ENCODE results near the gene DNAJC28. TPM values are rescaled to one million over a fixed set of nuclear protein-coding genes. Genes with fewer than 3 reads are reported as not detected.

Gene DNAJC28, protein sequence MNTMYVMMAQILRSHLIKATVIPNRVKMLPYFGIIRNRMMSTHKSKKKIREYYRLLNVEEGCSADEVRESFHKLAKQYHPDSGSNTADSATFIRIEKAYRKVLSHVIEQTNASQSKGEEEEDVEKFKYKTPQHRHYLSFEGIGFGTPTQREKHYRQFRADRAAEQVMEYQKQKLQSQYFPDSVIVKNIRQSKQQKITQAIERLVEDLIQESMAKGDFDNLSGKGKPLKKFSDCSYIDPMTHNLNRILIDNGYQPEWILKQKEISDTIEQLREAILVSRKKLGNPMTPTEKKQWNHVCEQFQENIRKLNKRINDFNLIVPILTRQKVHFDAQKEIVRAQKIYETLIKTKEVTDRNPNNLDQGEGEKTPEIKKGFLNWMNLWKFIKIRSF
- total RNA-seq: 2.4 and 2.5 TPM in 2 replicates
- total RNA-seq (2013): 1.6 TPM
- 0.17 and 0.30 TPM in 2 replicates for polyA plus RNA-seq
- polyA minus RNA-seq: 0.51 TPM in 1 of 2 replicates, not detected in the other

DNA sequence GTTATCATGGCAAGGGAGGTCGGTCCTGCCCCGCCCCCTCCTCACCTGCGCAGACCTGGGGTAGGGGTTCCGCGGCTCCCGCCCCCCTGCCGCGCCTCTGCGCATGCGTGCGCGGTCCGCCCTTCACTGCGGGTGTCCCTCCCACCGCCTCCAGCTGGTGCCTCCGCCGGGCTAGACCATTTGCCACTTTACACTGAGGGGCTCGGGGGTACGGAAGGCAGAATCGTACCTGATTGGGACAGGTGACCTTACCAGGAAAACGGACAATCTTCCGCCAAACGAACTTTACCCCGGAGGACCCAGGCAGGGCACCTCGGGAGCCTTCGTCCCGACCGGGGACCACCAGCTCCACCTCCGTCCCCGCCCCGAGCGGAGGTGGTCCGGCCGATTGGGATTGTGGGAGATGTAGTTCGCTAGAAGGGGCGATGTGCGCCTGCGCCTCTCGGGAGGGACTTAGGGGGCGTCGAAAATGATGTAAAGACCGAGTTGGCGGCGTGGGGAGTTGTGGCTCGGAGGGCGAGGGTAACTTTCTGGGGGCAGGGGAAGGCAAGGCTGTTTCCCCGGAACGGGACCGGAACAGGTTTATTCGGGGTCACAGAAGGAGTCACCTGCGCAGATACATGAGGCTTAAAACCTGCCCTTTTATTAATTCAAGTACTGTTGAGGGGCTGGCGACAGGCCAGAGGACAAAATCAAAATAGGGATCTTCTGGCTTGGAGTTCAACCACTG, at the start of gene DNAJC28:
Gene DNAJC28, minus strand, starts transcription at position 344 of the 730 bp plus-strand sequence. CDS start 2,323 bp downstream, outside the sequence.
- Mint-ChIP-seq H3K4me1 (peaks cover 10% of the 10 kb centered on the region), H3K4me3 (peak within 1 kb of the TSS; percentile 87), H3K27me3 (no peaks in the 10 kb centered on the region), H3K27ac (peak within 1 kb of the TSS; percentile 87), H3K9me3 (ENCODE audit: insufficient read depth) (no peaks in the 10 kb centered on the region)
- ATAC-seq (ENCODE audit: low read depth) (peak; percentile 97), DNase-seq (peak; percentile 98)
- under 1% methylated on average over 50 of the region's 52 CpGs for WGBS (ENCODE audit: insufficient coverage)
- H3K4me3 ChIP-seq (ENCODE audit: control extremely low read depth in 1 of 5, extremely low read depth in 1 of 5, insufficient read depth in 1 of 5, low read depth in 2 of 5, low read length in 4 of 5): peak within 1 kb of the TSS; percentile 65 to 87 (median 80)
- intact Hi-C loops (cut with micrococcal nuclease): loop anchor here (1.0 to 5.0 kb wide), 6 partner anchors 11 to 764 kb away; partner anchors contain the start of genes ATP5PO, DONSON, GART and SYNJ1
- H3K9me3 ChIP-seq (ENCODE audit: control extremely low read depth in 1 of 3, control insufficient read depth in 2 of 3, insufficient read depth in 1 of 3, low read length in 2 of 3): no peaks in the 10 kb centered on the region
- H3K4me1 ChIP-seq (ENCODE audit: control insufficient read depth in 2 of 2, insufficient read depth in 2 of 2, low read length in 2 of 2): peaks cover 0 to 9% of the 10 kb centered on the region in 2 donors
- H2AFZ ChIP-seq (ENCODE audit: insufficient read depth, low read depth, low read length, poor library complexity, severe bottlenecking): peak within 1 kb of the TSS; percentile 91
- H4K20me1 ChIP-seq (ENCODE audit: control insufficient read depth, insufficient read depth, low read length, poor library complexity, severe bottlenecking): no peaks in the 10 kb centered on the region
- no peaks in the 10 kb centered on the region for H3K36me3 ChIP-seq (replicated peaks in 1 of 2; ENCODE audit: control extremely low read depth in 1 of 2, control insufficient read depth in 1 of 2, extremely low read depth in 1 of 2, insufficient read depth in 2 of 2, low read length in 1 of 2)
- ChIA-PET CTCF (interaction anchor here (0.6 to 1.9 kb wide), 5 partner anchors 11 to 433 kb away, joined by 3 to 18 read pairs (median 5); partner anchors contain the start of gene TMEM50B), POLR2A (interaction anchor here (0.5 to 3.6 kb wide), 6 partner anchors 12 to 261 kb away, joined by 3 to 44 read pairs (median 4); partner anchors contain the start of genes GART, SON and TMEM50B)
- H3K79me2 ChIP-seq (ENCODE audit: control insufficient read depth, insufficient read depth, low read length): no peaks in the 10 kb centered on the region
- H3K27me3 ChIP-seq (replicated peaks in 1 of 4; ENCODE audit: control extremely low read depth in 1 of 4, control insufficient read depth in 3 of 4, insufficient read depth in 4 of 4, low read length in 3 of 4): no peaks in the 10 kb centered on the region
- H3K4me2 ChIP-seq (replicated peaks; ENCODE audit: low read depth, low read length, poor library complexity, severe bottlenecking): peak within 1 kb of the TSS; percentile 83
- TF ChIP-seq, protein P1, sequence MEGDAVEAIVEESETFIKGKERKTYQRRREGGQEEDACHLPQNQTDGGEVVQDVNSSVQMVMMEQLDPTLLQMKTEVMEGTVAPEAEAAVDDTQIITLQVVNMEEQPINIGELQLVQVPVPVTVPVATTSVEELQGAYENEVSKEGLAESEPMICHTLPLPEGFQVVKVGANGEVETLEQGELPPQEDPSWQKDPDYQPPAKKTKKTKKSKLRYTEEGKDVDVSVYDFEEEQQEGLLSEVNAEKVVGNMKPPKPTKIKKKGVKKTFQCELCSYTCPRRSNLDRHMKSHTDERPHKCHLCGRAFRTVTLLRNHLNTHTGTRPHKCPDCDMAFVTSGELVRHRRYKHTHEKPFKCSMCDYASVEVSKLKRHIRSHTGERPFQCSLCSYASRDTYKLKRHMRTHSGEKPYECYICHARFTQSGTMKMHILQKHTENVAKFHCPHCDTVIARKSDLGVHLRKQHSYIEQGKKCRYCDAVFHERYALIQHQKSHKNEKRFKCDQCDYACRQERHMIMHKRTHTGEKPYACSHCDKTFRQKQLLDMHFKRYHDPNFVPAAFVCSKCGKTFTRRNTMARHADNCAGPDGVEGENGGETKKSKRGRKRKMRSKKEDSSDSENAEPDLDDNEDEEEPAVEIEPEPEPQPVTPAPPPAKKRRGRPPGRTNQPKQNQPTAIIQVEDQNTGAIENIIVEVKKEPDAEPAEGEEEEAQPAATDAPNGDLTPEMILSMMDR (IDR thresholded peaks at IDR 0.05): no peak
- TF ChIP-seq EZH2 (IDR thresholded peaks at IDR 0.05; ENCODE audit: borderline replicate concordance, insufficient read depth, low read depth, low read length, poor library complexity, severe bottlenecking): no peak
- H3K9ac ChIP-seq (ENCODE audit: low read length): peak within 1 kb of the TSS; percentile 79
- H3K27ac ChIP-seq (ENCODE audit: low read length in 2 of 2): peak within 1 kb of the TSS; percentile 29 to 62
